Fibroblast of pulmonary artery (primary cell): ENCODE results near the gene ZNF446.
"Not testable (repeated sequence)": the region's sequence is repeated elsewhere in the genome, so short reads cannot be mapped to it uniquely, and the experiment has no call there.

ENCODE experiments used
- DNase-seq: peaks from one replicate; pipeline ENCODE4 v3.0.0-alpha.2; 2010; ENCODE audit warnings: low read depth
- H3K4me3 ChIP-seq: replicated peaks from 2 replicates; pipeline ENCODE4 v1.5.1; 2011; ENCODE audit warnings: low read depth, mild to moderate bottlenecking, control low read depth, low read length, moderate library complexity
- TF ChIP-seq, protein P1 (sequence below): IDR thresholded peaks from 2 replicates; pipeline ENCODE4 v1.5.1; 2011; ENCODE audit warnings: mild to moderate bottlenecking, control low read depth, low read length, inconsistent platforms; ENCODE audit errors: missing control alignments

The ZNF446 gene

DNA sequence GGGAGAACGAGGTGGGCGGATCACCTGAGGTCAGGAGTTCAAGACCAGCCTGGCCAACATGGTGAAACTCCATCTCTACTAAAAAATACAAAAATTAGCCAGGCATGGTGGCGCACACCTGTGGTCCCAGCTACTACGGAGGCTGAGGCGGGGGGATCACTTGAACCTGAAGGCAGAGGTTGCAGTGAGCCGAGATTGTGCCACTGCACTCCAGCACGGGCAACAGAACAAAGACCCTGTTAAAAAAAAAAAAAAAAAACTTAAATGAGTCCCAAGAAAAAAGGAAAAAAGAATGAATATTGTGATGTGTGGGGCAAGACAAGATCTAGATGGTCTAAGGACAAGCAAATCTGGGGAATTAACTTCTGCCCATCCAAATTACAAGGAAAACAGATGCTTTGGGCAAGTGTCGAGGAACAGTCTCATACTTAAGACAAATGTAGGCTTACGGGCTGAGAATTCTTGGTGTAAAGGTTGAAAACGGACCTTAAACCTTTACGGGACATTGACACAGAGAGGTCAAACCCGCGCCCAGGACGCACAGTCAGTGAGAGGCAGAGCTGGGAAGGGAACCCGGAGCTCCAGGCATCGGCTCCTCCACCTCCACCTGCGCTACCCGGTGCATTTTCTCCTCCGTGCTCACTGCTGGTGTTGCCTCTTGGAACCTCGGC is 9.9 kb upstream of the ZNF446 start:
- DNase-seq, result no peak
- H3K4me3 ChIP-seq, result peak overlapping the region; percentile 76
- TF ChIP-seq, protein P1, sequence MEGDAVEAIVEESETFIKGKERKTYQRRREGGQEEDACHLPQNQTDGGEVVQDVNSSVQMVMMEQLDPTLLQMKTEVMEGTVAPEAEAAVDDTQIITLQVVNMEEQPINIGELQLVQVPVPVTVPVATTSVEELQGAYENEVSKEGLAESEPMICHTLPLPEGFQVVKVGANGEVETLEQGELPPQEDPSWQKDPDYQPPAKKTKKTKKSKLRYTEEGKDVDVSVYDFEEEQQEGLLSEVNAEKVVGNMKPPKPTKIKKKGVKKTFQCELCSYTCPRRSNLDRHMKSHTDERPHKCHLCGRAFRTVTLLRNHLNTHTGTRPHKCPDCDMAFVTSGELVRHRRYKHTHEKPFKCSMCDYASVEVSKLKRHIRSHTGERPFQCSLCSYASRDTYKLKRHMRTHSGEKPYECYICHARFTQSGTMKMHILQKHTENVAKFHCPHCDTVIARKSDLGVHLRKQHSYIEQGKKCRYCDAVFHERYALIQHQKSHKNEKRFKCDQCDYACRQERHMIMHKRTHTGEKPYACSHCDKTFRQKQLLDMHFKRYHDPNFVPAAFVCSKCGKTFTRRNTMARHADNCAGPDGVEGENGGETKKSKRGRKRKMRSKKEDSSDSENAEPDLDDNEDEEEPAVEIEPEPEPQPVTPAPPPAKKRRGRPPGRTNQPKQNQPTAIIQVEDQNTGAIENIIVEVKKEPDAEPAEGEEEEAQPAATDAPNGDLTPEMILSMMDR, result no peak

DNA sequence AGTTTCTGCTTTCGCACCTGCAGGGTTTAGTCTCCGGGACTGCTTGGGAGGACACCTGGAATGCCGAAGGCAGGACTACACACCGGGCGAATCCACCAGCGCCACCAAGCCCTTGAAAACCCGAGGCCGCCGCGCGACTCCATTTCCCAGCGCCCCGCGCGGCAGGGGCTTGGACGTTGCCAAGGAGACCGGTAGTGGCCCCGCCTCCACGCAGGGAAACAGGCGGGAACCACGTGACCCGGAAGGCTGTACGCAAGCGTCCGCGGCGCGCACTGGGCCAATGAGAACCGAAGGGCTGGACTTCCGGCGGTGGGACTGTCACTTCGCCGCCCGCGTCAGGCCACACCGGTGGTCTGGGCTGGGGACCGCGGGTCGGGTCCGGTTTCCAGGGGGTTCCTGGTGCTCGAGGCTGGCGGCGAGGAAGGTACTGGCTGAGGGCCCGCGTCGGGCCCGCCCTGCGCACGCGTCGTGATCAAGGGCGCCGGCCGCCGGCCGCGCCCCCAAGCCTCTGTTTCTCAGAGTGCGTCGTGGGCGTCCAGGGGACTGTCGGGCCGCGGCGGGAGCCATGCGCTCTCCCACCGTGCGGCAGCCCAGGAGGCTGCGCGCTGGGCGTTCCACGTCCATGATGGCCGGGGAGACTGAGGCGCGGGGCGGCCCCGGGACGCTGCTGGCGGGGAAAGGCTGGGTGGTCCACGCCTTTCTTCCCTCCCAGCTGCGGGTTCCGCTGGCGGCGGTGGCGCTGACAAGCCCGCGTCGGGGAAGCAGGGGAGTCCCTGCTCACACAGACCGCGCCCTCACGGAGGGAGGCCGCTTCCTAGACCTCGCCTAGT is 9.2 kb upstream of the ZNF446 start, which contains the start of gene ZNF324:
ZNF324 (plus strand) TSS at position 321 of the 830 bp plus-strand sequence. CDS start 2,106 bp downstream, outside the sequence.
- H3K4me3 ChIP-seq, result peak within 1 kb of the TSS; percentile 76
- peak; percentile 96 for DNase-seq
- TF ChIP-seq, protein P1, result no peak

DNA sequence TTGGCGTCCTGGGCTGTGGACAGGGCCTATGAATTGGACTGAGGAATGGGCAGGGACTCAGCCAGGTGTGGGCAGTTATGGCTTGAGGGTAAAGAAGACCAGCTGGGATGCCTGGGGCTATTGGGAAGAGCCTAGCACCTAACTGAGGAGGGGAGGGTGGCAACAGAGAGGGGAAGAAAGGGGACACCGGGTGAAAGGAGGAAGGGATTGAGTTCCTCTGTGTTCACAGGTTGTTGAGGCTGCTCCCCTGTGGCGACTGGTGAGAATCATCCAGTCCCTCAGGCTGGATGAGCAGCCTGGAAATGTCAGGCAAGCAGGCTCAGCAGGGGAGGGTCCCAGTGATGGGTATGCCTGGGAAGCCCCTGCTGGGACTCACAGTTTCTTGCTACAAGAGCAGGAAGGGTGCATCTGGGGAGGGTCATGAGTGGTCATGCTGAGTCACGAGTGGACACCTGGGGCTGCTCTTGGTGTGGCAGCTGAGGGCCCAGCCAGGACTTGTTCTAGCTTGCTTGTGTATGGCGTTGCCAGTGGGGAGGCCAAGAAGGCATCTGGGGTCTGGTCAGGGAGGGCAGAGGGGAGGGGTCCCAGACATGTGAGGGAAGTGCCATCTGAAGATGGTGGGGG is 7.8 kb upstream of the ZNF446 start:
- DNase-seq, result no peak
- TF ChIP-seq, protein P1, result no peak
- H3K4me3 ChIP-seq, result peak overlapping the region; percentile 32

DNA sequence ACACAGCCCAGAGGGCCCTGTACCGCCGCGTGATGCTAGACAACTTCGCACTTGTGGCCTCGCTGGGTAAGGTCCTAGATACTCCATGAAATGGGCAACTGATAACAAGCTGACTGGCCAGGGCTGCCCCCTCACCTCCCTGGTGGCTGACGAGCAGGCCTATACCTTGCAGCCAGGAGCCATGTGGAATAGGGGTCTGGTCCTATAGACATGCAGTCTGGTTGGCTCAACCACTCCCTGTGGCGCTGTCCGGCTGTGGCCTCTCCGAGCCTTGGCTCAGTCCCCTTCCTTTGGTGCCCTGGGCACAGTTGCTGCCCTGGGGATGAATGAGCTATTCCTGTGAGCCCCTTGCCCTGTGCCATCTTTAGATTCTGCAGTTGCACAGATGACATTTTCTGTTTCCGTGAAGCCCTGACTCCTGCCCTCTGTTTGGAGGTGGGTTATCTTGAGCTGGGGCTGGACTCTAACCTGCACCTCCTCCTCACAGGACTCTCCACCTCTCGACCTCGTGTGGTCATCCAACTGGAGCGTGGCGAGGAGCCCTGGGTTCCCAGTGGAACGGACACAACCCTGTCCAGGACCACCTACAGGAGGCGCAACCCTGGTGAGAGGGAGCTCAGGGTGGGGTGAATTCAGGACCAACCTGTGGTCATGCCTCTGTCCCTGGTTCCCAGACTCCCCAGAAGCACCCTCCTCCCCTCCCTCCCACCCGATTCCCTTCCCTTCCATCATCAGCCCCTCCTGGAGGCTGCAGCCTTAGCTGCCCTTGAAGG is 6.7 kb upstream of the ZNF446 start:
- TF ChIP-seq, protein P1, result no peak
- H3K4me3 ChIP-seq, result no peak overlapping the region
- no peak for DNase-seq

DNA sequence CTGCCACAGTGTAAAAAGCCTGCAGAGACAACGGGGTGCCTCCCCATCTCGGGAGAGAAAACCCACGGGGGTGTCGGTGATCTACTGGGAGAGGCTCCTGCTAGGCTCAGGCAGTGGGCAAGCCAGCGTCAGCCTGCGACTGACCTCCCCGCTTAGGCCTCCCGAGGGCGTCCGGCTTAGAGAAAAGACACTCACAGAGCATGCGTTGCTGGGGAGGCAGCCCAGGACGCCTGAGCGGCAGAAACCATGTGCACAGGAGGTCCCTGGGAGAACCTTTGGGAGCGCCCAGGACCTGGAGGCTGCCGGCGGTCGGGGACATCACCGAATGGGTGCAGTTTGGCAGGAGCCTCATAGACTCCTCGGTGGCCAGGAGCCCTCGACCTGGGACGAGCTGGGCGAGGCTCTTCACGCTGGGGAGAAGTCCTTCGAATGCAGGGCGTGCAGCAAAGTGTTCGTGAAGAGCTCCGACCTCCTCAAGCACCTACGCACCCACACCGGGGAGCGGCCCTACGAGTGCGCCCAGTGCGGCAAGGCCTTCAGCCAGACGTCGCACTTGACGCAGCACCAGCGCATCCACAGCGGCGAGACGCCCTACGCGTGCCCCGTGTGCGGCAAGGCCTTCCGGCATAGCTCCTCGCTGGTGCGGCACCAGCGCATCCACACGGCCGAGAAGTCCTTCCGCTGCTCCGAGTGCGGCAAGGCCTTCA is 5.2 kb upstream of the ZNF446 start:
- not testable (repeated sequence) for H3K4me3 ChIP-seq, DNase-seq

DNA sequence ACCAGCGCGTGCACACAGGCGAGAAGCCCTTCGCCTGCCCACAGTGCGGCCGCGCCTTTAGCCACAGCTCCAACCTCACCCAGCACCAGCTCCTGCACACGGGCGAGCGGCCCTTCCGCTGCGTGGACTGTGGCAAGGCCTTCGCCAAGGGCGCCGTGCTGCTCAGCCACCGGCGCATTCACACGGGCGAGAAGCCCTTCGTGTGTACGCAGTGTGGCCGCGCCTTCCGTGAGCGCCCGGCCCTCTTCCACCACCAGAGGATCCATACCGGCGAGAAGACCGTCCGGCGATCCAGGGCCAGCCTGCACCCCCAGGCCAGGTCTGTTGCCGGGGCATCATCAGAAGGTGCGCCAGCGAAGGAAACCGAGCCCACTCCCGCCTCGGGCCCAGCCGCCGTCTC is 4.4 kb upstream of the ZNF446 start:
- no peak for DNase-seq
- TF ChIP-seq, protein P1, result no peak
- H3K4me3 ChIP-seq, result no peak overlapping the region
